Gastrocnemius medialis (tissue), 4 donors: ENCODE data around the gene CLSTN2. TPM values are rescaled to one million over a fixed set of nuclear protein-coding genes. Genes with fewer than 3 reads are reported as not detected.

Experiments used
- ATAC-seq, 2 donors: fragments of 150-250 bp; one replicate each; pipeline ENCODE4 v1.9.1; 2016
- DNase-seq, 2 donors: peaks; one replicate each; pipeline ENCODE4 v3.0.0-alpha.2; 2019
- H3K27ac ChIP-seq, 4 donors: fragments of 200-600 bp; sonication (generic); 1 replicate in 1 of 4; 2 replicates in 3 of 4; pipeline ENCODE4 v1.5.1; 2016 to 2018; ENCODE audit warnings: mild to moderate bottlenecking in 2 of 4, moderate library complexity in 1 of 4
- H3K27me3 ChIP-seq, 3 donors: fragments of 200-600 bp; sonication (generic) in 2 of 3; 1 replicate in 1 of 3; 2 replicates in 2 of 3; pipeline versions ENCODE4 v1.5.1 to v1.6.0; 2016 to 2019; ENCODE audit warnings: mild to moderate bottlenecking in 1 of 3, moderate library complexity in 1 of 3
- H3K36me3 ChIP-seq, 2 donors: fragments of 200-600 bp; sonication (generic) in 1 of 2; one replicate each; pipeline ENCODE4 v1.5.1; 2017 to 2018
- H3K4me1 ChIP-seq, 2 donors: fragments of 200-600 bp; sonication (generic) in 1 of 2; one replicate each; pipeline ENCODE4 v1.5.1; 2016 to 2017; ENCODE audit warnings: mild to moderate bottlenecking in 2 of 2
- H3K4me3 ChIP-seq, 4 donors: fragments of 200-600 bp; sonication (generic) in 3 of 4; 1 replicate in 1 of 4; 2 replicates in 3 of 4; pipeline ENCODE4 v1.5.1; 2016 to 2019; ENCODE audit warnings: mild to moderate bottlenecking in 2 of 4
- H3K9me3 ChIP-seq, 3 donors: fragments of 200-600 bp; sonication (generic) in 2 of 3; 1 replicate in 1 of 3; 2 replicates in 2 of 3; pipeline ENCODE4 v1.5.1; 2016 to 2019
- POLR2A ChIP-seq, 2 donors: fragments of 450-650 bp; IDR thresholded peaks; one replicate each; pipeline ENCODE4 v1.6.1; 2017; ENCODE audit warnings: antibody characterized with exemption in 2 of 2, mild to moderate bottlenecking in 2 of 2, moderate library complexity in 2 of 2
- in situ Hi-C, 4 donors: fragments of 200-750 bp; cut with MboI; loops; one replicate each; pipeline versions ENCODE4 v1.15.0 to v1.8.0; 2017; ENCODE audit warnings: low sequenced_read_pairs in 4 of 4
- intact Hi-C: fragments of 100-400 bp; cut with DNase I; formaldehyde crosslinking; loops from one replicate; pipeline ENCODE4 v1.15.1; 2023; ENCODE audit warnings: low total_unique reads
- total RNA-seq, 4 donors: library from RNA; depleted of rRNA; stranded (reverse); fragments of >200 nt; gene quantifications; one replicate each; pipeline versions ENCODE4 v1.1.0 to v1.2.3, GENCODE V29; 2016
- TF ChIP-seq, protein P1 (sequence below), 5 experiments: fragments of 450-650 bp in 3 of 5; fragments of 200-600 bp in 2 of 5; sonication (generic) in 2 of 5; IDR thresholded peaks in 4 of 5; conservative IDR thresholded peaks in 1 of 5; 1 replicate in 4 of 5; 2 replicates in 1 of 5; pipeline ENCODE4 v1.5.1; 2016 to 2019; ENCODE audit warnings: antibody characterized with exemption in 5 of 5, mild to moderate bottlenecking in 3 of 5, moderate library complexity in 3 of 5

CLSTN2 gene
- total RNA-seq, 4 donors from 2014 or later, result 1.1 to 4.9 (median 4.0) TPM

DNA sequence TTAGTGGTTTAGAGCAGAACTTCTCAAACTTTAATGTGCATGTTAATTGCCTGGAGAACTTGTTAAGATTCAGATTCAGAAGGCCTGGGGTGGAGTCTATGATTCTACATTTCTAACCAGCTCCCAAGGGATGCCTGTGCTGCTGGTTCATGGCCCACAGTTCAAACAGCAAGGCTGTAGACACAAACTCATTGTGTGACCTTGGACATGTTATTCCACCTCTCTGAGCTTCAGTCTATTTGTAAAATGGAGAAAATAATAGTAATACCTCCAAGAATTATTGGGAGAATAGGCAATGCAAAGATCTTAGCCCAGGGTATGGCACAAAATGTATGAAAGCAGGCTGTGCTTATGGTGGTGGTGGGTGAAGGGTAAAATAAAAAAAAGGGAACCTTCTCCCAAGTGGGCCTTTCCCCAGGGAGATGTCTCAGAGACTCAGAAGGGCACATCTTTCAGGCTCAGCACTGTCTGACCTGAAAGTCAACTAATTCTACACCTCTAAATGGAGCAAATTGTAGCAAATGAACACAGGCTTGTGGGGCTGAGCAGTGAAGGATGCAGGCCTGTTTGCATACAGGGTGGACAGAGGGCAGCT, 566.9 kb downstream of the CLSTN2 start:
- in situ Hi-C loops (no loop called here), intact Hi-C loops (no loop called here)
- Histone ChIP-seq H3K27me3 (no peaks in the 10 kb centered on the region), H3K4me1 (no peaks in the 10 kb centered on the region), H3K36me3 (no peaks in the 10 kb centered on the region), H3K9me3 (no peaks in the 10 kb centered on the region), H3K4me3 (no peak overlapping the region), H3K27ac (no peak overlapping the region)
- ATAC-seq (no peak), DNase-seq (no peak)
- TF ChIP-seq POLR2A (IDR thresholded peaks at IDR 0.05), result no peak
- TF ChIP-seq, protein P1, sequence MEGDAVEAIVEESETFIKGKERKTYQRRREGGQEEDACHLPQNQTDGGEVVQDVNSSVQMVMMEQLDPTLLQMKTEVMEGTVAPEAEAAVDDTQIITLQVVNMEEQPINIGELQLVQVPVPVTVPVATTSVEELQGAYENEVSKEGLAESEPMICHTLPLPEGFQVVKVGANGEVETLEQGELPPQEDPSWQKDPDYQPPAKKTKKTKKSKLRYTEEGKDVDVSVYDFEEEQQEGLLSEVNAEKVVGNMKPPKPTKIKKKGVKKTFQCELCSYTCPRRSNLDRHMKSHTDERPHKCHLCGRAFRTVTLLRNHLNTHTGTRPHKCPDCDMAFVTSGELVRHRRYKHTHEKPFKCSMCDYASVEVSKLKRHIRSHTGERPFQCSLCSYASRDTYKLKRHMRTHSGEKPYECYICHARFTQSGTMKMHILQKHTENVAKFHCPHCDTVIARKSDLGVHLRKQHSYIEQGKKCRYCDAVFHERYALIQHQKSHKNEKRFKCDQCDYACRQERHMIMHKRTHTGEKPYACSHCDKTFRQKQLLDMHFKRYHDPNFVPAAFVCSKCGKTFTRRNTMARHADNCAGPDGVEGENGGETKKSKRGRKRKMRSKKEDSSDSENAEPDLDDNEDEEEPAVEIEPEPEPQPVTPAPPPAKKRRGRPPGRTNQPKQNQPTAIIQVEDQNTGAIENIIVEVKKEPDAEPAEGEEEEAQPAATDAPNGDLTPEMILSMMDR (IDR thresholded peaks at IDR 0.05 in 4 of 5, conservative IDR thresholded peaks at IDR 0.05 in 1 of 5), result no peak

DNA sequence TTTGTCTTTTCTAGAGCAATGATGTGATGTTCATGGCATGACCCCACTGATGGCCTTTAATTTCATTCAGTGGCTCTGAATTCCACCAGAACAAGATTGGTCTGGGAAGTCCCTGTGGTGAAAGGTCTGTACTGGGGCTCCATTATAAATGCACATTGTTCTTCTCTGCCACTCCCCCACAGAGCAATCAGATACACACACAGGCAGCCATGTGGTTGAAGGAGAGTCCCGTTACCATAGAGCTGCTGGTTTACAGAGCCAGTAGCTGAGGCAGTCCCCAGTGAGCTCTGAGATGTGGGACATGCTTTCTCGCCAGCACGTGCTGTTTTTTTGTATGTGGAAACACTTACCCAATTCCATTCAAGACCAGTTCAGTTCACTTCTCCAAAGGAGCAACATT, 570.2 kb downstream of the CLSTN2 start:
- ATAC-seq, result peak in 1 of 2 donors; percentile 23

DNA sequence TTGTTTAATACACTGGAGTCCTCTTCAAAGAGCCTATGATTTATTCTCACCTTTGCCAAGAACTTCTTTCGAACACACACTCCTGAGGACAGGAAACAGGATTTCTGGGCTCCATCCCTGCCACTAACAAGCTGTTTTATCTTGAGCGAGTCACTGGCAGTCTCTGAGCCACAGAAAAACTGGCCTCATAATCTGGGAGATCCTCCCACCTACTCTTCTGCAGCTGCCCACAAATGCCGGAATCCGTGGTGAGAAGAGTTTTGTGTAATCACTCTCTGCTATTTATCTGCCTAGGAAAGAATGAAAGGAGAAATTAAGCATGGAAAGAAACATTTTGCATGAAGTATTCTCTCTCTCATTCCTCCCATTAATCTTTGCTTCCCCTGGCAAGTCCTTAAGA, 570.9 kb downstream of the CLSTN2 start:
- no peak for TF ChIP-seq POLR2A (IDR thresholded peaks at IDR 0.05)
- TF ChIP-seq, protein P1 (IDR thresholded peaks at IDR 0.05 in 4 of 5, conservative IDR thresholded peaks at IDR 0.05 in 1 of 5), result no peak
- in situ Hi-C loops (no loop called here), intact Hi-C loops (no loop called here)
- Histone ChIP-seq H3K27ac (no peak overlapping the region), H3K9me3 (no peaks in the 10 kb centered on the region), H3K4me1 (no peaks in the 10 kb centered on the region), H3K36me3 (no peaks in the 10 kb centered on the region), H3K4me3 (no peak overlapping the region), H3K27me3 (no peaks in the 10 kb centered on the region)
- ATAC-seq, result no peak
- no peak for DNase-seq

More for the DNA sequence above, 570.2 kb downstream of the CLSTN2 start:
- H3K36me3 ChIP-seq, result no peaks in the 10 kb centered on the region
- no peaks in the 10 kb centered on the region for H3K27me3 ChIP-seq
- H3K4me3 ChIP-seq, result no peak overlapping the region
- no peak for TF ChIP-seq POLR2A (IDR thresholded peaks at IDR 0.05)
- TF ChIP-seq, protein P1 (IDR thresholded peaks at IDR 0.05 in 4 of 5, conservative IDR thresholded peaks at IDR 0.05 in 1 of 5), result no peak
- no peaks in the 10 kb centered on the region for H3K4me1 ChIP-seq
- intact Hi-C loops, result no loop called here
- no peaks in the 10 kb centered on the region for H3K9me3 ChIP-seq
- no peak overlapping the region for H3K27ac ChIP-seq
- in situ Hi-C loops, result no loop called here
- DNase-seq, result peak in 1 of 2 donors; percentile 29

DNA sequence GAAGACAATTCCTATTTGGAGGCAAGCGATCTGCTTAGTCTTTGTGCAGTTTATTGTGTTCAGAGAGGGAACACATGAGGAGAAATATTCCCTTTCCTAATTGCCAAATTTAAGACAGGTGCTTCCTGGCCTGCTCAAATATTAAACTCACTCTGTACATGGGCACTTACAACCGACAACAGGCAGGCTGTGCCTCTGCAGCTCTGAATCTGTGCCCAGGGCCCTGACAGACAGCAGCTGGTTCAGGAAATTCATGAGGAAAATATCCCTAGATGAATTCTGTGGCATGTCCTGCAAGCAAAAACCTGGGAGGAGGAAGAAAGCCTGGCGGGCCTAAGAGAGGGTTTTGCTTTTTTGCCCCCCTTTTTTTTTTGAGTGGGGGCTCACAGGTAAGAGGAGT, 573.6 kb downstream of the CLSTN2 start:
- Histone ChIP-seq H3K36me3 (no peaks in the 10 kb centered on the region), H3K4me1 (no peaks in the 10 kb centered on the region), H3K9me3 (no peaks in the 10 kb centered on the region), H3K4me3 (no peak overlapping the region), H3K27me3 (no peaks in the 10 kb centered on the region), H3K27ac (no peak overlapping the region)
- DNase-seq (no peak), ATAC-seq (no peak)
- in situ Hi-C loops (no loop called here), intact Hi-C loops (no loop called here)
- TF ChIP-seq POLR2A (IDR thresholded peaks at IDR 0.05), result no peak

DNA sequence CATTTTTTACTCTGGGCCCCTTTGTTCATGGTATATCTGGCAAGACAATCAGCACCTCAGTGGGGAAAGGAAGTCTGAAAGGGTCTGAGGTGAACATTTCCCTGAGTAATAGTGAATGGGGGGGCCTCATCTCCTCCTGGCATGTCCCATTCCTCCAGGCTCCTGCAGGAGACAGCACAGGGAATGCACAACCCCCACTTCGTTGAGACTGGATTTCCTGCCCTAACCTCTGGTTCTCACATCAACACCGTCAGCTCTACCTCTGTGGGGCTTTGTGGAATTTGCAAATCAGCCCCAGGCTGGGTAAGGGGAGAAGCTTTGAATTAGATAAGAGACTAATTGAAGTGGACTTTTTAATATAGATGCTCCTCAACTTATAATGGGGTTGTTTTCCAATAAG, 574.5 kb downstream of the CLSTN2 start:
- Histone ChIP-seq H3K27ac (no peak overlapping the region), H3K4me3 (no peak overlapping the region), H3K4me1 (no peaks in the 10 kb centered on the region), H3K9me3 (no peaks in the 10 kb centered on the region), H3K27me3 (no peaks in the 10 kb centered on the region), H3K36me3 (no peaks in the 10 kb centered on the region)
- intact Hi-C loops, result no loop called here
- ATAC-seq (no peak), DNase-seq (no peak)
- in situ Hi-C loops, result no loop called here
- TF ChIP-seq, protein P1 (IDR thresholded peaks at IDR 0.05 in 4 of 5, conservative IDR thresholded peaks at IDR 0.05 in 1 of 5), result no peak
- TF ChIP-seq POLR2A (IDR thresholded peaks at IDR 0.05), result no peak
